Coronary artery (tissue), 2 donors: ENCODE data around the gene YKT6.

Experiments used
- DNase-seq: peaks from one replicate; pipeline ENCODE4 v3.0.0-alpha.2; 2017; ENCODE audit warnings: low spot score
- H3K27ac ChIP-seq, 2 donors: fragments of 200-600 bp; sonication (generic); one replicate each; pipeline ENCODE4 v1.5.1; 2016 to 2019
- H3K4me3 ChIP-seq: fragments of 200-600 bp; sonication (generic); 2 replicates; pipeline ENCODE4 v1.5.1; 2016; ENCODE audit warnings: mild to moderate bottlenecking, moderate library complexity
- TF ChIP-seq, protein P1 (sequence below): fragments of 200-600 bp; sonication (generic); IDR thresholded peaks from one replicate; pipeline ENCODE4 v1.5.1; 2019; ENCODE audit warnings: antibody characterized with exemption

YKT6 gene

DNA sequence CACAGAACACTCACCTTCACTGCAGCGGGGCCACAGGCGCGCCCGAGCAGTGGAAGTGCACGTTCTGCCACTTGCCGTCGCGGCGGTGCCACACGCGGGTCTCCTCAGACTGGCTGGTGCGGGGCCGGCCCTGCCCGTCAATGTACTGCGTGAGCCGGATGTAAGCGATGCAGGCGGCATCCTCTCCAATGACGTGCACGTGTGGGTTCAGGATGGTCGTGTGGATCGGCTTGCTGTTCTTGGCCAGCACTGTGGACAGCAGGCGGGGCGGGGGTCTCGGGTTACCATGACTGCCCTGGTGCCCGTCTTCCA is 19.2 kb downstream of the YKT6 start:
- TF ChIP-seq, protein P1, sequence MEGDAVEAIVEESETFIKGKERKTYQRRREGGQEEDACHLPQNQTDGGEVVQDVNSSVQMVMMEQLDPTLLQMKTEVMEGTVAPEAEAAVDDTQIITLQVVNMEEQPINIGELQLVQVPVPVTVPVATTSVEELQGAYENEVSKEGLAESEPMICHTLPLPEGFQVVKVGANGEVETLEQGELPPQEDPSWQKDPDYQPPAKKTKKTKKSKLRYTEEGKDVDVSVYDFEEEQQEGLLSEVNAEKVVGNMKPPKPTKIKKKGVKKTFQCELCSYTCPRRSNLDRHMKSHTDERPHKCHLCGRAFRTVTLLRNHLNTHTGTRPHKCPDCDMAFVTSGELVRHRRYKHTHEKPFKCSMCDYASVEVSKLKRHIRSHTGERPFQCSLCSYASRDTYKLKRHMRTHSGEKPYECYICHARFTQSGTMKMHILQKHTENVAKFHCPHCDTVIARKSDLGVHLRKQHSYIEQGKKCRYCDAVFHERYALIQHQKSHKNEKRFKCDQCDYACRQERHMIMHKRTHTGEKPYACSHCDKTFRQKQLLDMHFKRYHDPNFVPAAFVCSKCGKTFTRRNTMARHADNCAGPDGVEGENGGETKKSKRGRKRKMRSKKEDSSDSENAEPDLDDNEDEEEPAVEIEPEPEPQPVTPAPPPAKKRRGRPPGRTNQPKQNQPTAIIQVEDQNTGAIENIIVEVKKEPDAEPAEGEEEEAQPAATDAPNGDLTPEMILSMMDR = no peak
- DNase-seq = no peak

DNA sequence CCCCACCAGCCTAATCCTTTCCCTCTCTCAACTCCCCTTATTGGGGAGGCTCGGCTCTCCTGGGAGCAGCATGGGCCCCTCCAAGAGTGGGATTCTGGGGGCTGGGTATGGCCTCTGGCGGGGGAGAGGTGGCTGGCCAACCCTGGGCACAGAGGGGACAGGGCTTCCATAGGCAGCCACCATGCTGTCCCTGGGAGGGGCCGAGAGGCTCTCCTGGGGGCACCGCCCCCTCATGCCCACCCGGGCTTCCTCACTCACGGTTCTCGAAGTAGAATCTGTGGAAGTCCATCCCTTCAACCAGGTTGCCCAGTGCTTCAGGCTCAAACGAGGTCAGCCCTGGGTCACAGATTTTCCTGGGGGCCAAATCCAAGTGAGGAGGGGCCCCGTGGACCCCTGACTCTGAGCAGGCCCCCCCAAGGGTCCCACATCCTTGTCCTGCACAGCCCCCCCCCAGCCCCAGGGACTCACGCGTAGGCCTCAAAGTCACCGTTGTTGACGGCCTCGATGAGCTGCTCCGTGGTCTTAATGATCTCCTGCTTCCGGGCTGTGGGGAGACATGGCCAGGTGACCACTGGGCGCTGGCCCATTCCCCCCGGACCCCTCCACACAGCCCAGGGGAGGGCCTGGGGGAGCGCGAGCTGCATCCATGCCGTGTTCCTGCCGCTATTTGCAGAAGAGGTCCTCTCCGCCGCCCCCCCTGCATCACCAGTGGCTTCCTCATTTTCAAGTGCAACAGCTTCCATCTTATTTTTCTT is 19.8 kb downstream of the YKT6 start:
- no peak overlapping the region for H3K27ac ChIP-seq
- TF ChIP-seq, protein P1 = no peak
- no peak for DNase-seq

More for the DNA sequence above, 19.2 kb downstream of the YKT6 start:
- no peak overlapping the region for H3K4me3 ChIP-seq
- H3K27ac ChIP-seq = no peak overlapping the region

DNA sequence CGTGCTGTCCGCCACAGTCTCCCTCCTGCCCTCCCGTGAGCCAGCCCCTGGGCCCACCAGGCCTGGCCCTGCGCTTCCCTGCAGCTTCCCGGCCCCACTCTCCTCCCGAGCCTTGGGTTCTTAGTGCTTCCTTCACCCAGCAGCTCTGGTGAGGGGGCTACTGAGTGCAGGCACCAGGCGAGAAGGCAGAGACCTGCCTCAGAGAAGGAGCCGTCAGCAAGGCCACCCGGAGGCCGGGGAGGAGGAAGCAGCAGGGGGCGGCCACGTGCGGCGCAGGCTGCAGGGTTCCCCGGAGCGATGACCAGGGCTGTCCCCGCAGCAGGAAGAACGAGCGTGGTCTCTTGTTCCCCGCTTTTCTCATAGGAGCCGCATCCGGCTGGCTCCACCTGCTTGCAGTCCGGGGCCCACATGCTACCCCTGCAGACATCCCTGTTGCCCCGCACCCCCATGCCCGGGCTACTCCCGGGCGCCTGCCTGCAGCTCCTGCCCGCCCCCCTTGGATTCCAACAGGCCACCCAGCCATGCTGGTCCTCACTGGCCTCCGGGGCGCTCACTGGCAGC is 20.5 kb downstream of the YKT6 start:
- H3K27ac ChIP-seq = no peak overlapping the region
- DNase-seq = no peak
- TF ChIP-seq, protein P1 = no peak
- H3K4me3 ChIP-seq = no peak overlapping the region

More for the DNA sequence above, 19.8 kb downstream of the YKT6 start:
- no peak overlapping the region for H3K4me3 ChIP-seq

DNA sequence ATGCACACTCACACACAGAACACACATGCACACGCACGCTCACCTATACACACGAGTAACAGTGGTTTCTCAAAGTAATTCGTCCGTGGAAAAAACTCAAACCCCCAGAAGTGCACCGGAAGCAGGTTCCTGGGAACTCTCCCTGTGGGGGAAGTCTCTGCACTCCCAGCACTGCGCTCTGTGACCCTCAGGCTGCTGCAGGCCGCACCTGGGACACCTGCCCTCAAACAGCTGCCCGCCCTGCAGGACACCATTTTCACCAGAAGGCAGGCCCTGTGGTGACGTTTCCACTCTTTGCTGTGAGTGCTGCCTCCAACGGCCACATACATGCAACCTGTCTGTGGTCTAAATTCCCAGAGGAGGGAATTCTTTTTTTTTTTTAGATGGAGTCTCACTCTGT is 21.3 kb downstream of the YKT6 start:
- no peak for DNase-seq
- TF ChIP-seq, protein P1 = no peak
- Histone ChIP-seq H3K27ac (no peak overlapping the region), H3K4me3 (no peak overlapping the region)

DNA sequence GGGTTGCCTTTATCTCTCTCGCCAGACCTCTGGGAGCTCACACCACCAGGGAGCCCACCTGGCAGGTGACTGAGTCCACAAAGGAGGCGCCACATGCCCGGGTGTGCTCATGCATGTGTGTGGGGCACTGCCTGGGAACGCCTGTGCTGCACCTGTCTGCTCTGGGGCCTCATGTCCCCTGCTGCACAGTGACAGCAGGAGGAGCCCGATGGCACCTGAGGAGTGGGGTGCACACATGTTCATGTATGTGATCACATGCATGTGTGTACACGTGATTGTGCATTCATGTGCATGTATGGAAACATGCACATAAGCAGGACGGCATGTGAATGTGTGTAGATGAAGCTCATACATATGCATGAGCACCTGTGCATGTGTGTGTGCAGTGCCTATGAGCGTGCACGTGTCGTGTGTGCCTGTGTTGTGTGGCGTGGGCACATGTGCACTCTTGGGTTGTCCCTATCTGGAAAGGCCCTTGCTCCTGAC is 22.0 kb downstream of the YKT6 start:
- TF ChIP-seq, protein P1 = no peak
- no peak for DNase-seq
- no peak overlapping the region for H3K4me3 ChIP-seq
- no peak overlapping the region for H3K27ac ChIP-seq

DNA sequence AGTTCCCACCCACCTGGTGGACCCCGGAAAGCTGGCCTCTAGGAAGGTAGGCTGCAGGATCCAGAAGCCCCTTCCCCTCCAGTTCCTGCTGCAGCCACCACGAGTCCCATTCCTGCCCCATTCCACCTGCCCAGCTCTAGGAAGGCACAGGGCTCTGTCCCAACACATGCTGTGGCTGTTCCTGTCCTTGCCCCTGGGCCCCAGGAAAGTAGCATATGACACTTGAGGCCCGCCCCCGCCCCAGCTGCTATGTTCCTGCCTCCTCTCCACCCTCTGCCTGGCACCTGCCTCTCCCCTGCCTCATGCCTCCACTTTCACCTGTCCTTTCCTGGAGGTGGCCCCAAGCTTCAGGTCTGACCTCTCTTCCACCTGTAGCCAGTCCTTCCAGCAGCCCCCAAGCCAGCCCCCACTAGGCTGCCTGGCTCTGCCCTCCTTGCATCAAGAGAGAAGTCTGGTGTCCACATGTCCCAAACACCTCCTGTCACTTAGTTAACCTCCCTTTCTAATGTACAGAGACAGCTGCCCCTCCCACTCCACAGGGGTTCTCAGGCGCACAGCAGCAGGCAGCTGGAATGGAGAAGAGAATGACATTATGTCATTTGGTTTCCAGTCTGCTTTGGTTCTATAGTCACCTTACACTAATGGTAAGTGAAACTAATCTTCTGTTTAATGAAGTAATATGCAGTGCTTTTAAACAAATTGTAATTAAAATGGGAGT is 22.7 kb downstream of the YKT6 start:
- no peak for DNase-seq
- Histone ChIP-seq H3K27ac (no peak overlapping the region), H3K4me3 (no peak overlapping the region)
- TF ChIP-seq, protein P1 = no peak
